Activated T-cell treated with anti-CD3 and anti-CD28 coated beads, Interleukin-2, amount 50 U/mL, for 48 hours (primary cell): ENCODE results near the gene PLP2.

Experiments used
- DNase-seq, 2 experiments: peaks; one replicate each; pipeline ENCODE4 v3.0.0-alpha.2; 2020

Gene PLP2

DNA sequence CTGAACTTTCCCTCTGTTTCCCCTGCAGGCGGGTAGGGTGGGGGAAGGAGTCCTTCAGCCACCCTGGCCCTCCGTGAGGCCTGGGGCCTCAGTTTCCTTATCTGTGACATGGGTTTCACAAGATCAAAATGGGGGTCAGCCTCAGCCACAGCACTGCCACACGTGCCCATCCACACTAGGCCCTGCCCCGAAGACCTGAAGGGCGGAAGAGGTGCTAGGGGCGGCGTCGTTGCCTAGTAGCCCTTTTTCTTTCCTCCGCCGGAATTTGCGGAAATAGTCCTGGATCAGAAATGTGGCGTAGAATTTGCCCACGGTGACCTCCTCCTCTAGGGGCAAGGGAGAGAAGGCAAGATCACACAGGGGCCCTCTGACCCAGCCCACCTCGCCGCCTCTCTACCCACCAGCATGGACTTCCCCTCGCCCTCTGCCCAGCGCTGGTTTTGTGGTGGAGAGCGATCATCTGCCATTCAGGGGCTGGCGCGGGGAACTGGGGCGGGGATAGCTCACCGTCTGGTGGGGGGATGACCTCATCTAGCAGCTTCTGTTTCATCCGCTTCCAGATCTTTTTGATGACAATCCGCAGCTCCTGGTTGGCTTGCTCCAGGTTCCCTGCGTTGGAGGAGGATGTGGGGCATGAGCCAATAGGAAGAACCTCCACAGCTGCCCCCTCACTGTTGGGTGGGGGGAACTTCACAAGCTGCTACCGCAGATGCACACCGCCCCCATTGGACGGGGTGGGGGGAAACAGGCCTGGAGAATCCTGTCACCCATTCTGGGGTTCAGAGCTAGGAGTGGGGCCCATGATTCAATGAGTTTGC, 37.9 kb downstream of the PLP2 start:
- peak in 1 of 2 experiments; percentile 30 for DNase-seq

DNA sequence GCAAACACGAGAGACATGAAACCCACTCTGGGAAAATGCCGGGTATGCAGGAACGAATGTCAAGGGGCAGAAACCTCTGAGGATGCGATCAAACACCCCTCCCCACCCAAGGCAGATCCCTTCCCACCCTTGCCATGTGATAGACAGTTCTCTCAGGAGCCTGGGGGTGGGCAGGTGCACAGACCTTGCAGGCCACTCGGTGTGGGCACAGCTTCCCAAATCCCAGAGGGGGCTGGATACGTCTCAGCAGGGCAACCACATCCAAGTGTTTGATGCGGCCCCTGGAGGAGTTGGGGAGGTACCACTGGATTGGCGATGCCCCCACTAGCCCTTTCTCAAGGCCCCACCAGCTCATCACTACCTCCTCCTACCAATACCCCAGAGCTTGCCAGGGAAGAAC, 38.7 kb downstream of the PLP2 start:
- no peak for DNase-seq

DNA sequence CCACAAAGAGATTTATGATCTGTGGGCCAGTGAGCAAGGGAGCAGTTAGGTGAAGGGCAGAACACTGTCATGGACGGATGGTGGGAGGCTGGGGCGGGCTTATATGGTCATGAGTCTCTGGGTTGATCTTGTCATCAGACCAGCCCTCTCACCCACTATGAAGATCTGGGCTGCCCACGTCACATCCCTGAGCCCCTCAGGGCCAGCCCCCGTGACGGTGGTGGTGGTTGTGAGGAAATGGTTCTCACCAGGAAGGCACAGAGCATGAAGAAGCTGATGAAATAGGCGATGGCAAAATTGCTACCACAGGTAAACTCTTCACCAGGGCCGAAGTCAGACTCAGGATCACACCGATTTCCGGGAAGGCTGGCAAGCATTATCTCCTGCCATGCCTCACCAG, 39.4 kb downstream of the PLP2 start:
- no peak for DNase-seq

DNA sequence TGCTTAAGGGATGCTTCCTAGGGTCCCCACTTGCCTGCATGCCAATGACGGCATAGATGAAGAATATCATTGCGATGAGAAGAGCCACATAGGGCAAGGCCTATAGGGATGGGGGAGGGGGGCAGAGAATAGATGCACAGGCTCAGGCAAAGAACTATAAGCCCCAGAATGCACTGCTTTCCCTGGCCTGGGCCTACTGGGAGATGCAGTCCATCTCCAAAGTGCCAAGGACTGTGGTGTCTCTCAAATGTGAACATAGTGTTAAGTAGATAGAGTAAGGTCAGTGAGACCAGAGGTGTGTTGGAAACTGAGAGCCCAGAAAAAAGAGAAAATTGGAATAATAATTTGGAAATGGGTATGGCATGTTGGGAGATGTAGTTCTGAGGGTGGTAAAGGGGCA, 40.5 kb downstream of the PLP2 start:
- DNase-seq = no peak

DNA sequence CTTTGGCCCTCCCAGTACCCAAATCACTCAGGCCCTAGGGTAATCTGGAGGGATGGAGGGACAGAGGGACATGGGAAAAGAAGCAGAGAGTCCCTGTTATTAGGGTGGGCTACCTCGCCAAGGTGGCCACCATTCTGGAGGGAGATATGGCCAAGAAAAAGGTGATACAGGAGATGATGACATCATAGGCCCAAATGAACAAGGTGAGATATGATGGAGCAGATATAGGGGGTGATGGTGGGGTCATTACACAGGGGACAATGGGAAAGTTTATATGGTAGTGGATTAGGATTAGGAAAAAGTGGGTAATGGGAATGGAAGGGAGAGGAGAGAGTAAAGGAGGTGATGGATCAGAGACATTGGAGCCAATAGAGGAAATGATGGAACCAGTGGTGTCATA, 41.2 kb downstream of the PLP2 start:
- no peak for DNase-seq

DNA sequence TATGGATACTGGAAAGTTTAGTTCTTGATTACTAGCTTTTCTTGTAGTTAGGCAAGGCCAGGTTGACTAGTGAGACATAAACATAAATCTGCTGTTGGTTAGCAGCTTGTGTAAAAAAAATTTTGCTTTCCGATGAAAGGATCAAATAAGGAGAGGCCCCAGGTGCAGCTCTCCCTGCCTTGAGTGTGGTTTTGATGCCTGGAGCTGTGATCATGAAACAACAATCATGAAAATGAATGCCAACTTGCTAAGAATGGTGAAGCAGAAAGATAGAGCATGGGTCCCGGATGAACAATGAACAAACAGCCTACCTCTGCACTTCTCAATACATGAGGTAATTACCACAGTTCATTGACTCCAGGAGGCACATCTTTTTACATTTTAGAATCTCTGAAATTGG, 42.7 kb downstream of the PLP2 start:
- DNase-seq = no peak

DNA sequence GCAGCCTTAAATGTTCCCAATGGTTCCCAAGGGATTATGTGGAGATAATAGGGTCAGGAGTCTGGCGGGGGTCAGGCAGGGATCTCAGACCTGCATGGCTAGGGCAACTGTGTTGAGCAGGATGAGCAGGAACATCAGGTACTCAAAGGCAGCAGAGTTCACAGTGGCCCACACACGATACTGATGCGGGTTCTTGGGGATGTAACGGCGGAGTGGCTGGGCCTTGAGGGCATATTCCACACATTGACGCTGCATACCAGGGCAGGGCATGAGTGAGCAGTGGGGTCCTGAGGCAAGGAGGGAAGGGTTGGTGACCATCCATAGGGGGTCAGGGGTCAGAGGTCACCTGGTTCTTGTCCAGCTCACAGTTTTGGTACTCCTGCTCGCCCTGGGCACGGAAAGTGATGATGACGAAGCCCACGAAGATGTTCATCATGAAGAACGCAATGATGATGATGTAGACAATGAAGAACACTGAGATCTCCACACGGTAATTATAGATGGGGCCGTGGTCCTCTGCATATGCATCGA, 43.4 kb downstream of the PLP2 start:
- no peak for DNase-seq

DNA sequence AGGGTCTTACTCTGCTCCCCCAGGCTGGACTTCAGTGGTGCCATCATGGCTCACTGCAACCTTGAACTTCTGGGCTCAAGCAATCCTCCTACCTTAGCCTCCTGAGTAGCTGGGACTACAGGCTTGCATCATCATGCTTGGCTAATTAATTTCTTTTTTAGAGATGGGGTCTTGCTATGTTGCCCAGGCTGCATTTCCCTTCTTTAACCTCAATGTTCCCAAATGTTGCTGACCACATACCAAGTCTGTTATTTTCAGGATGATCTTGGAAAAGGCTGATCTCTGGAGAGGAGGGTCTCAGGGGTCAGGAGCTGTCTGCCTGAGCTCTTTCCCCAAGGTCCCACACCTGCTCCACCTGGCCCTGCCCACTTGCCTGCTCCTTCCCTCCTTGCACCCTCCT, 48.4 kb downstream of the PLP2 start:
- DNase-seq = no peak

DNA sequence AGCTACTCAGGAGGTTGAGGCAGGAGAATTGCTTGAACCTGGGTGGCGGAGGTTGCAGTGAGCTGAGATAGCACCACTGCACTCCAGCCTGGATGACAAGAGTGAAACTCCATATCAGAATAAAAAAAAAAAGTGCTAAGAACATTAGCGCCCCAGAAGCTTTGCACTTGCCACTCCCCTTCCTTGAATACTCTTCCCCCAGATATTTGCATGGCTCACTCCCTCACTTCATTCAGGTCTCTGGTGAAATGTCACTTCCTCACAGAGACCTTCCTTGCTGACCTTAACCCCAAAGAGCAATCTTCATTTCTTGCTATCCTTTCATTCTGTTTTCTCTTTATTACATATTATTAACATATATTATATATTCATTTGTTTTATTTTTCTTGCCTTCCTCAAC, 50.2 kb downstream of the PLP2 start:
- no peak for DNase-seq
